Esophagus (tissue), 2 donors: ENCODE results near the gene RHEX. TPM values are rescaled to one million over a fixed set of nuclear protein-coding genes. Genes with fewer than 3 reads are reported as not detected.

Source experiments
- H3K27ac ChIP-seq, 2 donors: one replicate each; pipeline ENCODE4 v1.5.1; 2013; ENCODE audit warnings: low read depth in 2 of 2, mild to moderate bottlenecking in 2 of 2, inconsistent platforms in 1 of 2, low read length in 1 of 2, moderate library complexity in 1 of 2
- H3K27me3 ChIP-seq, 2 donors: one replicate each; pipeline ENCODE4 v1.6.1; 2013; ENCODE audit warnings: low read length in 2 of 2, control low read depth in 1 of 2, mild to moderate bottlenecking in 1 of 2; ENCODE audit not compliant: insufficient read depth in 2 of 2, control insufficient read depth in 1 of 2
- H3K36me3 ChIP-seq, 2 donors: one replicate each; pipeline ENCODE4 v1.6.1; 2013; ENCODE audit warnings: low read length in 1 of 2; ENCODE audit not compliant: control insufficient read depth in 2 of 2, insufficient read depth in 2 of 2
- H3K4me1 ChIP-seq, 2 donors: one replicate each; pipeline ENCODE4 v1.6.1; 2013; ENCODE audit warnings: low read length in 1 of 2; ENCODE audit not compliant: control insufficient read depth in 2 of 2, insufficient read depth in 2 of 2
- H3K4me3 ChIP-seq, 2 donors: one replicate each; pipeline ENCODE4 v1.5.1; 2013; ENCODE audit warnings: low read length in 2 of 2, mild to moderate bottlenecking in 2 of 2, low read depth in 1 of 2, moderate library complexity in 1 of 2
- H3K9me3 ChIP-seq, 2 donors: one replicate each; pipeline ENCODE4 v1.6.1; 2013; ENCODE audit warnings: mild to moderate bottlenecking in 2 of 2, low read depth in 1 of 2, low read length in 1 of 2, moderate library complexity in 1 of 2; ENCODE audit not compliant: control insufficient read depth in 2 of 2, insufficient read depth in 1 of 2
- WGBS, 2 donors: extraction: QIAGEN DNeasy Blood & Tissue Kit; methylation state at CpG; one replicate each; pipeline ENCODE4 v1.1.7; 2013; 5-methylcytosine and 5-hydroxymethylcytosine counted together
- polyA plus RNA-seq, 2 donors: library from polyadenylated mRNA; stranded (reverse); fragments of 200-250 nt; gene quantifications; one replicate each; pipeline ENCODE4 v1.2.3, GENCODE V29; 2013
- donor health status: healthy with polysubstance abuse.
- donor health status: Bipolar disorder and iron deficiency.

RHEX gene
- polyA plus RNA-seq, 2 donors = 0.37 to 0.81 TPM

- H3K4me3 ChIP-seq = no peak overlapping the region
- WGBS, 2 donors = 88 to 92% methylated on average over 6 of the region's 6 CpGs
- H3K9me3 ChIP-seq = no peaks in the 10 kb centered on the region
- no peak overlapping the region for H3K27ac ChIP-seq
- no peaks in the 10 kb centered on the region for H3K36me3 ChIP-seq
- H3K27me3 ChIP-seq = no peaks in the 10 kb centered on the region
- H3K4me1 ChIP-seq = no peaks in the 10 kb centered on the region
Measured at GRCh38 chr1:206013026-206013795, 39.8 kb upstream of the RHEX start.

DNA sequence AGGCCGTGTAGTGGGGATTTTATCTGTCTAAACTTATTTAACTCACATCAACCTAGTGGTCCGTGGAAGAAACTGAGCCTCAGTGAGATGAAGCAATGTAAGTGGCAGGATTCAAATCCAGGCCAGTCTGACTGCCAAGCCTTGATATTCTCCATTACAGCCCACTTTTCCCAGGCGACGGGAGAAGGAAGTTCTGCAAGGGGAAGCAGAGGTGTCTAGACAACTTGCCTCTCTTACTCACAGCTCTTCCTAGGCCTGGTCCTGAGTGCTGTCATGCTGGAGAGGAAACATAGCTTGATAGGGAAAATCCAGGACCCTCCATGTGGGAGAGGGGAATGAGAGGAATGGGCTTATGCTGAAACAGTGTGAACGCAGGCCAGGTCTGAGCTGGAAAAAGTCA lies 38.4 kb upstream of the RHEX start:
- H3K9me3 ChIP-seq = no peaks in the 10 kb centered on the region
- H3K4me1 ChIP-seq = no peaks in the 10 kb centered on the region
- WGBS, 2 donors = 85 to 91% methylated on average over 5 of the region's 5 CpGs
- H3K36me3 ChIP-seq = no peaks in the 10 kb centered on the region
- H3K27ac ChIP-seq = no peak overlapping the region
- no peak overlapping the region for H3K4me3 ChIP-seq
- H3K27me3 ChIP-seq = no peaks in the 10 kb centered on the region

- Histone ChIP-seq H3K36me3 (no peaks in the 10 kb centered on the region), H3K4me1 (no peaks in the 10 kb centered on the region), H3K27me3 (no peaks in the 10 kb centered on the region), H3K9me3 (no peaks in the 10 kb centered on the region), H3K27ac (no peak overlapping the region), H3K4me3 (no peak overlapping the region)
- WGBS, 2 donors = 69 to 71% methylated on average over 1 of the region's 1 CpG
Measured at GRCh38 chr1:206015071-206015470, 37.9 kb upstream of the RHEX start.

DNA sequence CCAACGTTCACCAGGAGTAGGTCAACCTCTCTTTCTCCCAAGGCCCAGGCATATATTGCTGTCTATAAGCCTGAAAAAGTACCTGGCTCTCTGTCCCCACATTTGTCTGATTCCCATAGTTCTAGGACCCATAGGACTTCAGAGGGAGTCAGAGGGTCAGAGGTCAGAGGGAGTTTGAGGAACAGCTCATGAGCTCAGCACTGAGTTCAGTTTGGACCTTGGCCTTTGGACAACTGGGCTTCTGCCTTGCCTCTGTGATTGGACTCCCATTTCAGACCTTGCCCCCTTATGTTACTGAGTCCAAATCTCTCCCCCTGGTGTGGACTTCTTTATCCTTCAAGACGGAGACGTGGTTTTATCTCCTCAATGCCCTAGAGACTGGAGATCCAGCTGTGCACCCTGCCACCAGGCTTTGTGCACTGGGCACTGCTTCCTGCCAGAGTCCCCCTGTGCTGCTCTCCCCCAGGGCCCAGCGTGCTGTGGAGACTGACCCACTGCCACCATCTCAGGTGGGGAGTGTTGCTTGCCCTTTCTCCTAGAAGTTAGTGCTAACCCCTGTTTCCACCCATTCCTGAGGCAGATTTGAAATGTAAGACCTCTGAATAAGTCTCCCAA lies 32.5 kb upstream of the RHEX start:
- no peaks in the 10 kb centered on the region for H3K27me3 ChIP-seq
- no peaks in the 10 kb centered on the region for H3K9me3 ChIP-seq
- no peaks in the 10 kb centered on the region for H3K36me3 ChIP-seq
- WGBS, 2 donors = 82 to 90% methylated on average over 4 of the region's 4 CpGs
- H3K27ac ChIP-seq = no peak overlapping the region
- no peak overlapping the region for H3K4me3 ChIP-seq
- peaks cover 5 to 9% of the 10 kb centered on the region in 2 donors for H3K4me1 ChIP-seq

DNA sequence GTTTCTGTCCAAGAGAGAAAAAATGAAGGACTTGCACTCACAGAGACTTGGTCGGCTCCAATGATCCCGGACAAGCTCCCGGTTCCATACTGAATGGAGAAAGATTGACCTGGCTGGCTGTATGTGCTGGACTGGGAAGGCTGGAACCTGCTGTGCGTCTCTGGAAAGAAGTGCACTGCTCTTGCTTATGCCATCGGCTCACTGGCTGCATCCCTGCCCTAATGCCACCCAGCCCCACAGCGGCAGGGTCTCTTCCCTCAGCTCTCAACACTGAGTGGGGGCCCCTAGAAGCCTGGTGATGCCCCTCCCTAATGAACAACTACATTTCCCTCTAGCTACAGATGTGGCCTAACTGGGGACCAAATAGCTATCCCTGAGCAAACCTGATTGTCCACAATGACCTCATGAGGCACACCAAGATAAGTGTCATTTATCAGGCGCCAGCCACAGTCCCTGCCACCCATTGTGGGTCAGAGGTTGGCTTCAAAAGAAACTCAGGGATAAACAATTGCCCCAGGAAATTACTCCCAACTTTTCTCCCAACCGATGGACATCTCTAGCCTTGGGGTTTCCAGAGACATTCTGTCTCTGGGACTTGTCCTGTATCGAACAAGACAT lies 31.9 kb upstream of the RHEX start:
- Histone ChIP-seq H3K4me3 (no peak overlapping the region), H3K4me1 (peaks cover 5 to 9% of the 10 kb centered on the region in 2 donors), H3K27ac (no peak overlapping the region), H3K36me3 (no peaks in the 10 kb centered on the region), H3K27me3 (no peaks in the 10 kb centered on the region), H3K9me3 (no peaks in the 10 kb centered on the region)
- 88 to 92% methylated on average over 9 of the region's 9 CpGs for WGBS, 2 donors

DNA sequence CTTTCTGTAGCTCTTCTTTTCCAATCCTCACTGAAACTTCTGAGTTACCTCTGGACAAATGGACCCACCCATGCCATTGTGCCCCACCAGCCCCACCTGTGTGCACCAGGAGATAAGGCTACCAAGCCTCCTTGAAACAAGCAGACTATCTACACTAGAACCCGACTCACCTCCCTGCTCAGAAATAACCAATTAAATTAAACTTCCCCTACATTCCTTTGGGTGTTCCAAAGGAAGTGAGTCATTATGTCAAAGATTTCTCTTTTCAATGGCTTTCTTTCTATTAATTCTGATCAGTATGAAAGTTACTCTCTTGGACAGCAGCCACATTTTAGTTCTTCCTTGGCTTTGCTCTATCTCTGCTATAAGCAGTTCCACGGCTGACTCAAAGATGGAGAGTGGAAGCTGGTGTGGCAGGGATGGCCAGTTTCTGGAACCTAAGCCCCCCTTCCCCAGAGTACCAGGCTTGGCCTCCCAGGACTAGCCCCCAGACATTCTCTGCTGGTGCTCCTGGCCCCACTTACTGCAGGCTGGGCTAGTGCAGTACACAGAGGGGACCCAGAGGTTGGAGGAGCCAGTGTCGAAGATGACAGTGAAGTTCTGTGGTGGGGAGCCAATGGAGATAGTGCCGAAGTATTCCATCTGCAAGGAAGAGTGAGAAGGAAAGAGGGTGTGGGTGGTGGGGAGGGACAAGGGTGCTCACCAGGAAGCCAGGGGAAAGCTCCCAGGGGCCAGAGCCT lies 31.2 kb upstream of the RHEX start:
- no peak overlapping the region for H3K27ac ChIP-seq
- no peak overlapping the region for H3K4me3 ChIP-seq
- H3K4me1 ChIP-seq = peaks cover 5 to 9% of the 10 kb centered on the region in 2 donors
- H3K36me3 ChIP-seq = no peaks in the 10 kb centered on the region
- no peaks in the 10 kb centered on the region for H3K9me3 ChIP-seq
- H3K27me3 ChIP-seq = no peaks in the 10 kb centered on the region
- WGBS, 2 donors = 63 to 68% methylated on average over 4 of the region's 4 CpGs

- H3K27ac ChIP-seq = no peak overlapping the region
- H3K27me3 ChIP-seq = no peaks in the 10 kb centered on the region
- no peak overlapping the region for H3K4me3 ChIP-seq
- H3K4me1 ChIP-seq = peaks cover 5 to 9% of the 10 kb centered on the region in 2 donors
- H3K9me3 ChIP-seq = no peaks in the 10 kb centered on the region
- H3K36me3 ChIP-seq = no peaks in the 10 kb centered on the region
- 83% methylated on average over 7 of the region's 7 CpGs for WGBS, 2 donors
Measured at GRCh38 chr1:206022766-206023165, 30.2 kb upstream of the RHEX start.

DNA sequence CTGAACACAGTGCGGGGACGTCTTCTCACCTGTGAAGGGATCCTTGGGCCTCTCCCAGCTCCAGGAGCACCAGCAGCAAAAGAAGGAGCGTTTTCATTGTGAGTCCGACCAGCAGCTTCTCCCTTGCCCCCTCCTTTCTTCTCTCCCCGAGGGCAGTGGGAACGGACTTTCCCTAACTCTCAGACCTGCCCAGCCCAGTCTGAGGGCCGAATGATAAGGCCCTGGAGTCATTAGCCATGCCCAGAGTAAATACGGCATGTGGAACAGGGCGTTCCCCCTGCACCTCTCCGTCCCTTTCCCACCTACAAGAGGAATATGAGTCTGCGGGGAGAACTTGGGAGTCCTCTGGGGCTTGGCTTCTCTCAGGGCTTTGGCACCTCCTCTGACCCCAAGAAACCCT lies 29.3 kb upstream of the RHEX start, which contains the start of gene CTSE:
CTSE (minus strand) TSS at position 201 of the 400 bp plus-strand sequence; CDS start at position 97, 104 bp downstream.
- WGBS, 2 donors = 64 to 74% methylated on average over 11 of the region's 11 CpGs
- H3K4me3 ChIP-seq = no peak within 1 kb of the TSS
- H3K9me3 ChIP-seq = no peaks in the 10 kb centered on the region
- peaks cover 5 to 9% of the 10 kb centered on the region in 2 donors for H3K4me1 ChIP-seq
- no peaks in the 10 kb centered on the region for H3K36me3 ChIP-seq
- no peak within 1 kb of the TSS for H3K27ac ChIP-seq
- no peaks in the 10 kb centered on the region for H3K27me3 ChIP-seq

- Histone ChIP-seq H3K4me3 (no peak overlapping the region), H3K4me1 (peaks cover 5 to 9% of the 10 kb centered on the region in 2 donors), H3K9me3 (no peaks in the 10 kb centered on the region), H3K27me3 (no peaks in the 10 kb centered on the region), H3K36me3 (no peaks in the 10 kb centered on the region), H3K27ac (no peak overlapping the region)
- 42 to 75% methylated on average over 3 of the region's 3 CpGs for WGBS, 2 donors
Measured at GRCh38 chr1:206025283-206025820, 27.6 kb upstream of the RHEX start.
